NK-92 treated with Interleukin-12 subunit alpha and Interleukin-12 subunit beta, amount 100 ng/mL, for 24 hours (cell line): ENCODE measurements around the gene QSER1.
"Not testable (repeated sequence)": the region's sequence is repeated elsewhere in the genome, so short reads cannot be mapped to it uniquely, and the experiment has no call there.

Experiments
- DNase-seq: peaks from one replicate; lab custom pipeline; 2025; lab: John Stamatoyannopoulos, UW

QSER1 gene

GRCh38 chr11:32892355-32893092 is at the start of gene QSER1:
Gene QSER1, plus strand, starts transcription at chr11:32892811. Its CDS starts 315 bp downstream, at chr11:32893126.
- DNase-seq = peak; percentile 69

- DNase-seq = no peak
Observed at GRCh38 chr11:32843544-32843943, 49.1 kb upstream of the QSER1 start.

- DNase-seq = no peak
Observed at GRCh38 chr11:32847511-32847910, 45.1 kb upstream of the QSER1 start.

GRCh38 chr11:32849761-32850160 is 42.9 kb upstream of the QSER1 start:
- no peak for DNase-seq

GRCh38 chr11:32851251-32851650 is 41.4 kb upstream of the QSER1 start:
- DNase-seq = no peak

- DNase-seq = no peak
Observed at GRCh38 chr11:32852207-32852606, 40.4 kb upstream of the QSER1 start.

- DNase-seq = no peak
Observed at GRCh38 chr11:32855601-32856000, 37.0 kb upstream of the QSER1 start.

- DNase-seq = no peak
Observed at GRCh38 chr11:32858731-32859130, 33.9 kb upstream of the QSER1 start.

GRCh38 chr11:32861850-32862577 is 30.6 kb upstream of the QSER1 start:
- no peak for DNase-seq

- DNase-seq = no peak
Observed at GRCh38 chr11:32864555-32864954, 28.1 kb upstream of the QSER1 start.

- DNase-seq = not testable (repeated sequence)
Observed at GRCh38 chr11:32868752-32869151, 23.9 kb upstream of the QSER1 start.

- no peak for DNase-seq
Observed at GRCh38 chr11:32870676-32871075, 21.9 kb upstream of the QSER1 start.

- no peak for DNase-seq
Observed at GRCh38 chr11:32874132-32874531, 18.5 kb upstream of the QSER1 start.

GRCh38 chr11:32881286-32881685 is 11.3 kb upstream of the QSER1 start:
- DNase-seq = no peak

GRCh38 chr11:32883421-32883820 is 9.2 kb upstream of the QSER1 start:
- DNase-seq = no peak

GRCh38 chr11:32884023-32884422 is 8.6 kb upstream of the QSER1 start:
- no peak for DNase-seq

- DNase-seq = no peak
Observed at GRCh38 chr11:32884770-32885384, 7.7 kb upstream of the QSER1 start.

GRCh38 chr11:32885556-32885955 is 7.1 kb upstream of the QSER1 start:
- DNase-seq = no peak

- DNase-seq = no peak
Observed at GRCh38 chr11:32886180-32886579, 6.4 kb upstream of the QSER1 start.

GRCh38 chr11:32887707-32888383 is 4.8 kb upstream of the QSER1 start:
- not testable (repeated sequence) for DNase-seq

- DNase-seq = not testable (repeated sequence)
Observed at GRCh38 chr11:32888384-32888710, 4.3 kb upstream of the QSER1 start.

- no peak for DNase-seq
Observed at GRCh38 chr11:32888805-32889204, 3.8 kb upstream of the QSER1 start.
